HG02884 (cell line): ENCODE measurements around the gene CCDC172.

ENCODE experiments used
- ATAC-seq: cut with Tn5 transposase; IDR thresholded peaks from one replicate; pipeline ENCODE4 v1.9.1; 2021; ENCODE audit warnings: mild to moderate bottlenecking, moderate library complexity; ENCODE audit not compliant: unreplicated experiment

Gene CCDC172, protein sequence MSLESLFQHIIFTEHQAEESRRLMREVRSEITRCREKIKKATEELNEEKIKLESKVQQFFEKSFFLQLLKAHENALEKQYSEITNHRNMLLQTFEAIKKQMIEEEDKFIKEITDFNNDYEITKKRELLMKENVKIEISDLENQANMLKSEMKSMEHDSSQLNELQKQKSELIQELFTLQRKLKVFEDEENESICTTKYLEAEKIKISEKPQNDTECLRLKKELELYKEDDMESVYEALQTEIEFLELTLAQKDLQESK

DNA sequence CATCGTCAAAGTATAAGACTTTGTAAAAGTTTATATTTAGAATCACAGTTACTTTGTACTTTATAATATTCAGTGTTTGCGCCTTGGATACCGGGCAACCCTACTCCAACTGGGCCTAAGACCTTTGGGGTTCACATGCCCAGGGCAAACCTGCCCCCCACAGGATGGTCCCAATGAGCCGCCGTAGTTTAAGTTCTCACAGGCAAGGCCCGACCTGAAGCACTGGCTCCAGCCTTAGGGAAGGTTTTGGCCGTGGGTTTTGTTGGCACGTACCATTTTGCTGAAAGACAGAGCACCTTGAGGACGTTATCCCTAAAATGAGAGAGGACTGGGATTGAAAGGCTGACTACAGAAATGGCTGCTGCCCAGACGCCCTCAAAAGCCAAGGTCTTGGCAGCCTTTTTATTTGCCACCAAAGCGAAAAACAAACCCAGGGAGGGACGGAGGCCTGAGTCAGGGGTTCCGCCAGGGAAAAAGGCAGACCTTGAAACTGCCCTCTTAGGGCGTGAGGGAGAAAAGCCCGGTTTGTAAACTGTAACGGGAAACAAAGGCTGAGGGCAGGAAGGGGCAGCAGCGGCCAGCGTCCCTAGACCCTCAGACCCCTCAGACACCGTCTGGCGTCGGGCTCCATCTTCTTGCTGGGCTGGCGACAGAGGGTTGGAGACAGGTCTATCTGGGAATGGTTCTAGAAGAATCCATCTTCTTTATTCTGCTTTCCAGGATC, at the start of gene CCDC172:
TSS of gene CCDC172 (plus strand) at position 222 of the 724 bp plus-strand sequence. CDS start 564 bp downstream, outside the sequence.
- ATAC-seq = no peak

- ATAC-seq = no peak
Observed at GRCh38 chr10:116276981-116277380, 47.3 kb upstream of the CCDC172 start.

DNA sequence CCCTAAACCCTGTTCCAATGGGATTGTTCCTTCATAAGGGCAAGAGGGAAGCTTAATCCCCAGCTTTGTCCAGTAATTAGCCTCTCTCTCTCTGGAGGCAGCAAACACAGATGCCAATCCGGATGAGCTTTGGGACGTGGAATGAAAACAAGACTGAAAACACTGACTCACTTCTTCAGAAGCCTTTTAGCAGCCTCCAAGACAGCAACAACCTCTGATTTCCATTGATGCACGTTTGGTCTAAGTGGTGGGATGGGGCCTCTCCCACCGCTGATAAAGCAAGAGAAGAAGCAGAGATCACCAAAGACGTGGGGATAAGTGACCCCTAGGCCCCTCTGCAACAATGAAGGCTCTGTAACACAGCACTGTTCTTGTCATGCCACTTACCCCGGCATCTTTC, 45.4 kb upstream of the CCDC172 start:
- no peak for ATAC-seq

DNA sequence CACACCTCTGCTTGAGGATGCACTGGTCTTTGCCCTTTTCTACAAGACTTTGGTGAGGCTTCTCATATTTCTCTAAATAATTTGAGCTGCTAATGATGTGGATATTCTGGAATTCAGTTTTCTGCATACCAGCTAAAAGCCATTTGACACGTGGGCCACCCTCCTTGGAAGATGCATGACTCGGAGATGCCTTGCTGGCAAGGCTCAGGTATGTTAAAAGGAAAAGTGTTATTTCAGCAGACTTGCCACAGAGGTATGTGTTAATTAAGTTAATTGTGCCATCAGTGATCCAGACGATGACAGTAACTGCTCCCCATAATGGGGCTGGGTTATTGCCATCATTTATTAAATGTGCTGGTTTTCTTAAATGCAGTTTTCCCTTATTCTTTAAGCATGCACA, 42.5 kb upstream of the CCDC172 start:
- ATAC-seq = no peak

- no peak for ATAC-seq
Observed at GRCh38 chr10:116286626-116287200, 37.5 kb upstream of the CCDC172 start.

- no peak for ATAC-seq
Observed at GRCh38 chr10:116287906-116288501, 36.2 kb upstream of the CCDC172 start.

DNA sequence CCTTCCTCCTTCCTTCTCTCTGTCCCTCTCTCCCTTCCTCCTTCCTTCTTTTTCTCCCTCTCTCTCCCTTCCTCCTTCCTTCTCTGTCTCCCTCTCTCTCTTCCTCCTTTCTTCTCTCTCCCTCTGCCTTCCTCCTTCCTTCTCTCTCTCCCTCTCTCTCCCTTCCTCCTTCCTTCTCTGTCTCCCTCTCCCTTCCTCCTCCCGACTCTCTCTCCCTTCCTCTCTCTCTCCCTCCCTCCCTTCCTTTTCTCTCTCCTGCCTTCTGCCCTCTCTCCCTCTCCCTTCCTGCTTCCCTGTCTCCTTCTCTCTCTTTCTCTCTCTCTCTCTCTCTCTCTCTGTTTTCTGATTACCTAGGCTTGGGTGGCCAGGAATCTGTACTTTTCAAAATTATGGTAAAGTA, 34.6 kb upstream of the CCDC172 start:
- ATAC-seq = no peak

GRCh38 chr10:116292493-116292892, 31.8 kb upstream of the CCDC172 start:
- ATAC-seq = no peak

DNA sequence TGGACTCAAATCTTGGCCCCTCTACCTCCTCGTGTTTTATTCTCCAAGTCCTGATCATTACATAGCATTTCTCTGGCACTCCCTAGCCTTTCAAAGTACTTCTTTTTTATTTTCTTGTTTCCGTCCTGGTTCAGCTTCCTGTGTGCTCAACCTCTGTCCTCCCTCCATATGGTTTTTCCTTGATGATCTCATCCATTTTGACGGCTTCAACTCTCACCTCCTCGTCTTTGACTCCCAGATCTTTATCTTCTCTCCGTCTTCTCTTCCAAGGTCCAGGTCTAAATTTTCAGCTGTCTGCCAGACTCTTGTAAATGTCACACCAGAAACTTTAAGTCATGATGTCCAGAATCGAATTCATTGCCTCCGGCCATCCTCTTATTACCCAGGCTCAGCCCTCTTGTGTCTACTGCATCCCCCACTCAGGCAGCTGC, 27.9 kb upstream of the CCDC172 start:
- no peak for ATAC-seq

DNA sequence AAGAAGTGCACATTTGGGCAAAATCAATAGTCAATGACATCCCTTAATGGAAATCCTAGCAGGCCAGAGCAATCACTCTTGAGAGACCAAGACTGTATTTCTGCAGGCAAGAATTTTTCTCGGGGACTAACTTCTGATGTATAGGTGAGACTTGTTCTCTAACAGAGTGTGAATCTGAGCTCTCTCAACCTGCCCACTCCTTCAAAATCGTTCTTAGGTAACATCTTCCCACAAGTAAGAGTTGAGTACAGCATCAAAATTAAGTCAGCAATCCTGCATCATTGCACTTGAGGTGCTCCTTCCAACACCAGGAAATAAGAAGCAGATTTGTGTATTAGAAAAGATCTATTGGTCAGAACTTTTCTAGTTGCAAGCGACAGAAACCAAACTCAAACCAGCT, 25.7 kb upstream of the CCDC172 start:
- ATAC-seq = no peak

DNA sequence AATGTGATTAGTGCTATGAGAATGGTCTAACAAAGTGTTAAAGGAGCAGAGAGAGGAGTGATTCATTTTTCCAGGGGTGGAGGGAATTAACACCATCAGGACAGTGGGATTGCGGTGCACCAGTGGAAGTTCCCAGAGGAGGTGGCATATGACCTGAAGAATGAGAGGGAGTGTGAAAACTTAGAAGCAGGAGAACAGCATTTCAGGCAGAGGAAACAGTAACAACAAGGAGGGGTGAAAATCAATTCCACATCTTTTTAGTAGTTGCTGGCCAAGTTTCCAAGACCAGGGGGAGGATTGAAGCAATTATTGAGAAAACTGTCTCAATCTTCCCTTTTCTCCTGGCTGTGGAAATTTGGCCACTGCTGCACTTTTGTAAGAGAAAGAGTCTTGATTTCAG, 23.7 kb upstream of the CCDC172 start:
- no peak for ATAC-seq

GRCh38 chr10:116304923-116305322, 19.3 kb upstream of the CCDC172 start:
- ATAC-seq = no peak

DNA sequence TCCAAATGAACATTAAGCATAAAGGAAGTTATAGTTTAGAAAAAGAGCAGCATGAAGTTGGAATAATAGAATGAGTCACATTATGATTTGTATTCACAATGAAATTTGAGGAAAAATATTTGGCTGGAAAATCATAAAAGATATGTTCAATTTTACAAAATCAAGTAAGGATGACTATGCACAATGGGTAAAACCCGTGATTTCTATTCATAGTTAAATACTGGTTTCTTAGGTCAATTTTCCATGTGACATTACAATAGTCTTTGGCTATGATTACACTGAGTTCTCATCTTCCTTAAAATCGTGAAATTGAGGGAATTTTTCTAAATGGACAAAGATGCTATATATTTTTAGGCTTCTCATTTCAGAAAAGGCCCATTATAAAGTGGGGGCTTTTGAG, 17.4 kb upstream of the CCDC172 start:
- no peak for ATAC-seq

GRCh38 chr10:116307455-116307854, 16.8 kb upstream of the CCDC172 start:
- no peak for ATAC-seq

DNA sequence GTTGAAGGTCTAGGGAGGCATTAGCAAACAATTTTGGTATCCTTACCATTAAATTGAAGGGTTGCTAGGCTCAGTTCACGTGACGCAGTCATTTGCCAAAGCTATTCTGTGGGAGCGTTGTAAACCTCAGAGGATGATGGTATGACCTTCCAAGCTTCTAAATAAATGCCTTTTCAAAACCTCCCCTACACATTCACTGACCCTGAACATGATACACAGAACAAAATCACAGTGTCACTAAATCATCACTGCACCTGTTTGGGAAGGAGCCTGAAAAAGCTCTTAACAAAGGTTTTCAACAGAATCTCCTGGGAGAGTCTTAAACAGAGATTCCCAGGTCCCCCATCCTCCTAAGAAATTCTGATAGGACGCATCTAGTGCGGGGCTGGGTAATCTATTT, 13.2 kb upstream of the CCDC172 start:
- ATAC-seq = no peak

GRCh38 chr10:116311706-116312490, 12.3 kb upstream of the CCDC172 start:
- no peak for ATAC-seq

DNA sequence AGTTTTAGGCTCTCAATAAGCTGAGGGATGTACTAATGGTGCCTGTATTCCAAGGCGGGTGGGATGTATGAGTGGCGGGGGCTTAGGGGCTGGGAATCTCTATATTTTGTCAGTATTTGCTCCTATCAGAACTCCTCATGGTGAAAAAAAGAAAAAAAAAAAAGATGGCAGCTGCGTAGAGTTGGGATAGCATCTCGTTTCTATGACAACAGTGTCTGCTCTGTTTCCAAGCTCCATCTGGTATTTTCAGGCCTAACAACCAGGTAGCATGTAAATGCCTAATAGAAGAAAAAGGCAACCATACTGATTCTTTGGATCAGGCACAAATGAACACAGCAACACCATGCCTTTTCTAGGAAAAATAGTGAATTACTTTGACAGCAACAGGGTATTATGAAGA, 11.7 kb upstream of the CCDC172 start:
- ATAC-seq = no peak

DNA sequence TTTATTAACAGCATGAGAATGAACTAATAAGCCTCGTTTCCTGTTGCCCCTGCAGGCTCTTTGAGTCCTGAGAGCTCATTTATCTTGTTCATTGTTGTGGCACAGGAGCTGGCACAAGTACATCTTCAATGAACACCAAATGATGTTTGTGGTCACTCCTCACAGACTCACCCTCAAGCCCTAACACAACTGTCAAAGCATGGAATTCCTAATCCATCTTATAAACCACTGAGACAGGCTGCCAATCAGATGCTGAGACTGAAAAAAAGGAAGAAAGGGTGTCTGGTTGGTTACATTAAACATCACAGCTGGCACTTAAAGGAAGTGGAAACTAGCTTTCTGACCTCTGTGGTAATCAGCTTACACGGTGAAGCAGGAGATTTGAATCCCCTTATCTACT, 7.7 kb upstream of the CCDC172 start:
- ATAC-seq = no peak

GRCh38 chr10:116324951-116325635, 845 bp downstream of the CCDC172 start:
- no peak for ATAC-seq

DNA sequence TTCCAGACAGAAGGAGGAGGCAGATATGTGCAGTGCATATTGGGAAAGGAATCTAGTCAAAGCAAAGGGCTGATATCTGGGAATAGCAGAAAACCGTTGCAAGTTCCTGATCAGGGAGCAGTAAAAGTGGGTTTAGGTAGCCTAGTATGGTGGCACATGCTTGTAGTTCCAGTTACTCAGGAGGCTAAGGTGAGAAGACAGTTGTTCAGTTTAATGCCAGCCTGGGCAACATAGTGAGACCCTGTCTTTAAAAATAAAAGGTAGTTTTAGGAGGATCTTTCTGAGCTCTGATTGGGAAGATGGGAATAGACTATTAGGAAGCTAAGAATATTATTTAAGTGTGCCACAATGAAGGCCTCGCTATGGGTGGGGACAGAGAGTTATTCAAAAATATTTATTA, 1.7 kb downstream of the CCDC172 start:
- no peak for ATAC-seq
